Neural cell (in vitro differentiated cells): Measurements from ENCODE around the gene CADPS2. TPM values are rescaled to one million over a fixed set of nuclear protein-coding genes. Genes with fewer than 3 reads are reported as not detected.

Experiments
- H2AFZ ChIP-seq: fragments of 200-600, 300-800 bp; sonication (generic), shearing (Covaris generic); 2 replicates; pipeline ENCODE4 v1.6.0; 2014; ENCODE audit warnings: low read depth, mild to moderate bottlenecking, antibody characterized with exemption, low read length, moderate library complexity
- H3F3A ChIP-seq: fragments of 200-600 bp; shearing (Covaris generic); 2 replicates; pipeline ENCODE4 v1.6.1; 2016; ENCODE audit warnings: mild to moderate bottlenecking, moderate library complexity, mixed read lengths, antibody characterized with exemption, low read length; ENCODE audit not compliant: insufficient read depth, poor library complexity, severe bottlenecking
- H3K27ac ChIP-seq: fragments of 200-600, 300-800 bp; sonication (generic), shearing (Covaris generic); 2 replicates; pipeline ENCODE4 v1.5.1; 2014; ENCODE audit warnings: mild to moderate bottlenecking, low read length, moderate library complexity
- H3K27me3 ChIP-seq: fragments of 300-800, 200-600 bp; sonication (generic), shearing (Covaris generic); 2 replicates; pipeline ENCODE4 v1.6.0; 2014; ENCODE audit warnings: mild to moderate bottlenecking, low read depth, low read length, moderate library complexity; ENCODE audit not compliant: insufficient read depth
- H3K36me3 ChIP-seq: fragments of 300-800, 200-600 bp; sonication (generic), shearing (Covaris generic); 2 replicates; pipeline ENCODE4 v1.5.1; 2014; ENCODE audit warnings: mild to moderate bottlenecking, antibody characterized with exemption, low read length, moderate library complexity; ENCODE audit not compliant: insufficient read depth
- H3K4me2 ChIP-seq: fragments of 300-800, 200-600 bp; sonication (generic), shearing (Covaris generic); 2 replicates; pipeline ENCODE4 v1.6.0; 2014; ENCODE audit warnings: mild to moderate bottlenecking, low read length
- H3K4me3 ChIP-seq: fragments of 300-800, 200-600 bp; sonication (generic), shearing (Covaris generic); 2 replicates; pipeline ENCODE4 v1.5.1; 2014; ENCODE audit warnings: mild to moderate bottlenecking, low read length, moderate library complexity
- H3K79me2 ChIP-seq: fragments of 200-600 bp; shearing (Covaris generic); replicated peaks from 2 replicates; pipeline ENCODE4 v1.6.0; 2014; ENCODE audit warnings: mild to moderate bottlenecking, low read length, moderate library complexity; ENCODE audit not compliant: insufficient read depth
- H3K9ac ChIP-seq: fragments of 300-800, 200-600 bp; sonication (generic), shearing (Covaris generic); 2 replicates; pipeline ENCODE4 v1.6.1; 2016; ENCODE audit warnings: mild to moderate bottlenecking, low read length, mixed read lengths
- H3K9me2 ChIP-seq: fragments of 200-600 bp; shearing (Covaris generic); 2 replicates; pipeline ENCODE4 v1.6.1; 2016; ENCODE audit warnings: mild to moderate bottlenecking, low read length, mixed read lengths; ENCODE audit not compliant: insufficient read depth
- H3K9me3 ChIP-seq: fragments of 200-600, 300-800 bp; sonication (generic), shearing (Covaris generic); 2 replicates; pipeline ENCODE4 v1.6.1; 2016; ENCODE audit warnings: mild to moderate bottlenecking, mixed run types, low read length, moderate library complexity, mixed read lengths
- H4K20me1 ChIP-seq: fragments of 200-600 bp; shearing (Covaris generic); 2 replicates; pipeline ENCODE4 v1.6.1; 2016; ENCODE audit warnings: mild to moderate bottlenecking, mixed run types; ENCODE audit not compliant: insufficient read depth
- CTCF ChIP-seq: fragments of 450-650 bp; IDR thresholded peaks from 2 replicates; pipeline ENCODE4 v1.5.1; 2014; ENCODE audit warnings: antibody characterized with exemption, mild to moderate bottlenecking, moderate library complexity; ENCODE audit not compliant: poor library complexity, severe bottlenecking
- EP300 ChIP-seq: fragments of 450-650 bp; conservative IDR thresholded peaks from 2 replicates; pipeline ENCODE4 v1.6.1; 2014; ENCODE audit warnings: antibody characterized with exemption, mild to moderate bottlenecking, moderate library complexity; ENCODE audit not compliant: poor library complexity, severe bottlenecking
- EZH2 ChIP-seq: fragments of 200-600, 300-800 bp; shearing (Covaris generic), sonication (generic); IDR thresholded peaks from 2 replicates; pipeline ENCODE4 v1.6.1; 2014; ENCODE audit warnings: antibody characterized with exemption, low read length, borderline replicate concordance, mild to moderate bottlenecking; ENCODE audit not compliant: insufficient read depth, poor library complexity, severe bottlenecking
- MXI1 ChIP-seq: fragments of 450-650 bp; conservative IDR thresholded peaks from 2 replicates; pipeline ENCODE4 v1.6.1; 2014; ENCODE audit warnings: antibody characterized with exemption, mild to moderate bottlenecking; ENCODE audit not compliant: poor library complexity, severe bottlenecking
- POLR2AphosphoS5 ChIP-seq: IDR thresholded peaks from 2 replicates; pipeline ENCODE4 v1.6.1; 2012
- RAD21 ChIP-seq: fragments of 450-650 bp; conservative IDR thresholded peaks from 2 replicates; pipeline ENCODE4 v1.6.1; 2014; ENCODE audit warnings: antibody characterized with exemption, mild to moderate bottlenecking, moderate library complexity
- SMC3 ChIP-seq: fragments of 450-650 bp; conservative IDR thresholded peaks from 2 replicates; pipeline ENCODE4 v1.6.1; 2014; ENCODE audit warnings: antibody characterized with exemption, mild to moderate bottlenecking, moderate library complexity; ENCODE audit not compliant: poor library complexity
- TAF1 ChIP-seq: IDR thresholded peaks from 2 replicates; pipeline ENCODE4 v1.6.1; 2012; ENCODE audit warnings: low read depth
- polyA plus RNA-seq: library from polyadenylated mRNA; depleted of rRNA; stranded (reverse); fragments of >200 nt; gene quantifications from 2 replicates; pipeline ENCODE4 v1.2.3, GENCODE V29; 2014
- TF ChIP-seq, protein P1 (sequence below): IDR thresholded peaks from 2 replicates; pipeline ENCODE4 v1.6.1; 2012; ENCODE audit warnings: borderline replicate concordance

Gene CADPS2
- polyA plus RNA-seq, 1 donor from 2014 or later, result 5.9 TPM

DNA sequence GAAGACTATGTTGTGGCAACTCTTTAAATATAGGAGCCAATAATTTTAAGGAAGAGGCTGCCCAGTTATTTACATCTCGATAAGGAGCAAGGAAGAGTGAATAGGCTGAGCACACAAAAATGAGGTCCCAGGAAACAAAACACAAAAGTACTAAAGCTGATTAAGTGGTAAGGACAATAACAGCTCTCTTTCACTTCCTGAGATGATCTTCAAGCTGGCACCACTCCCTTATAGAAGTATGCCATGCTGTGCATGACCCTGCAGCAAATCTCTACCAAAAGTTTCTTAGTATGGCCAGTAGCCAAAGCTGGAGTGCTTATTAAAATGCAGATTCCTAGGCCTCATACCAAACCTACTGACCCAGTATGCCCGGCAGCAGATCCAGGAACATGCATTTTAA, 39.7 kb downstream of the CADPS2 start:
- Histone ChIP-seq H3K4me2 (no peak overlapping the region), H3K79me2 (no peaks in the 10 kb centered on the region)
- TF ChIP-seq TAF1 (no peak), EP300 (no peak), CTCF (no peak), EZH2 (no peak), SMC3 (no peak), MXI1 (no peak), POLR2AphosphoS5 (no peak), RAD21 (no peak)
- TF ChIP-seq, protein P1, sequence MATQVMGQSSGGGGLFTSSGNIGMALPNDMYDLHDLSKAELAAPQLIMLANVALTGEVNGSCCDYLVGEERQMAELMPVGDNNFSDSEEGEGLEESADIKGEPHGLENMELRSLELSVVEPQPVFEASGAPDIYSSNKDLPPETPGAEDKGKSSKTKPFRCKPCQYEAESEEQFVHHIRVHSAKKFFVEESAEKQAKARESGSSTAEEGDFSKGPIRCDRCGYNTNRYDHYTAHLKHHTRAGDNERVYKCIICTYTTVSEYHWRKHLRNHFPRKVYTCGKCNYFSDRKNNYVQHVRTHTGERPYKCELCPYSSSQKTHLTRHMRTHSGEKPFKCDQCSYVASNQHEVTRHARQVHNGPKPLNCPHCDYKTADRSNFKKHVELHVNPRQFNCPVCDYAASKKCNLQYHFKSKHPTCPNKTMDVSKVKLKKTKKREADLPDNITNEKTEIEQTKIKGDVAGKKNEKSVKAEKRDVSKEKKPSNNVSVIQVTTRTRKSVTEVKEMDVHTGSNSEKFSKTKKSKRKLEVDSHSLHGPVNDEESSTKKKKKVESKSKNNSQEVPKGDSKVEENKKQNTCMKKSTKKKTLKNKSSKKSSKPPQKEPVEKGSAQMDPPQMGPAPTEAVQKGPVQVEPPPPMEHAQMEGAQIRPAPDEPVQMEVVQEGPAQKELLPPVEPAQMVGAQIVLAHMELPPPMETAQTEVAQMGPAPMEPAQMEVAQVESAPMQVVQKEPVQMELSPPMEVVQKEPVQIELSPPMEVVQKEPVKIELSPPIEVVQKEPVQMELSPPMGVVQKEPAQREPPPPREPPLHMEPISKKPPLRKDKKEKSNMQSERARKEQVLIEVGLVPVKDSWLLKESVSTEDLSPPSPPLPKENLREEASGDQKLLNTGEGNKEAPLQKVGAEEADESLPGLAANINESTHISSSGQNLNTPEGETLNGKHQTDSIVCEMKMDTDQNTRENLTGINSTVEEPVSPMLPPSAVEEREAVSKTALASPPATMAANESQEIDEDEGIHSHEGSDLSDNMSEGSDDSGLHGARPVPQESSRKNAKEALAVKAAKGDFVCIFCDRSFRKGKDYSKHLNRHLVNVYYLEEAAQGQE, result no peak

GRCh38 chr7:122845286-122845685, 41.0 kb downstream of the CADPS2 start:
- H2AFZ ChIP-seq, result no peak overlapping the region
- no peaks in the 10 kb centered on the region for H3K9me2 ChIP-seq
- TF ChIP-seq CTCF, result no peak
- no peak for TF ChIP-seq POLR2AphosphoS5
- TF ChIP-seq EP300, result no peak
- TF ChIP-seq, protein P1, result no peak
- H3K27me3 ChIP-seq, result no peaks in the 10 kb centered on the region
- no peaks in the 10 kb centered on the region for H4K20me1 ChIP-seq
- no peak overlapping the region for H3K27ac ChIP-seq
- H3K79me2 ChIP-seq, result no peaks in the 10 kb centered on the region
- H3K9ac ChIP-seq, result no peak overlapping the region
- H3K4me2 ChIP-seq, result no peak overlapping the region
- no peak overlapping the region for H3K4me3 ChIP-seq
- no peaks in the 10 kb centered on the region for H3K9me3 ChIP-seq
- no peaks in the 10 kb centered on the region for H3F3A ChIP-seq
- no peaks in the 10 kb centered on the region for H3K36me3 ChIP-seq

More for the DNA sequence above, 39.7 kb downstream of the CADPS2 start:
- H3K36me3 ChIP-seq, result no peaks in the 10 kb centered on the region
- no peaks in the 10 kb centered on the region for H3K27me3 ChIP-seq
- H4K20me1 ChIP-seq, result no peaks in the 10 kb centered on the region
- H3K9me2 ChIP-seq, result no peaks in the 10 kb centered on the region
- H3F3A ChIP-seq, result no peaks in the 10 kb centered on the region
- H3K27ac ChIP-seq, result no peak overlapping the region
- no peaks in the 10 kb centered on the region for H3K9me3 ChIP-seq
- no peak overlapping the region for H2AFZ ChIP-seq
- no peak overlapping the region for H3K9ac ChIP-seq
- H3K4me3 ChIP-seq, result no peak overlapping the region
